ENCODE measurements around the gene ANKRD6.
"Not testable (repeated sequence)": the region's sequence is repeated elsewhere in the genome, so short reads cannot be mapped to it uniquely, and the experiment has no call there.

Gene ANKRD6

GRCh38 chr6:89613790-89614189 is 180.8 kb downstream of the ANKRD6 start:
- no peak for DNase-seq

GRCh38 chr6:89615882-89616281 is 182.9 kb downstream of the ANKRD6 start:
- DNase-seq = no peak

GRCh38 chr6:89616531-89616930 is 183.6 kb downstream of the ANKRD6 start:
- no peak for DNase-seq

GRCh38 chr6:89618026-89618425 is 185.1 kb downstream of the ANKRD6 start:
- DNase-seq = no peak

GRCh38 chr6:89619567-89619966 is 186.6 kb downstream of the ANKRD6 start:
- no peak for DNase-seq

GRCh38 chr6:89623749-89624148 is 190.8 kb downstream of the ANKRD6 start:
- DNase-seq = no peak

GRCh38 chr6:89630488-89630887 is 197.5 kb downstream of the ANKRD6 start:
- no peak for DNase-seq

GRCh38 chr6:89636412-89636811 is 203.5 kb downstream of the ANKRD6 start:
- DNase-seq = not testable (repeated sequence)

- DNase-seq = no peak
Measured at GRCh38 chr6:89637960-89638319, 205.0 kb downstream of the ANKRD6 start.

- peak; percentile 94 for DNase-seq
Measured at GRCh38 chr6:89638320-89639195, 205.6 kb downstream of the ANKRD6 start, which contains the start of gene LYRM2. LYRM2 (minus strand) TSS chr6:89638747; CDS start chr6:89638716, 31 bp downstream.

GRCh38 chr6:89640804-89641203 is 207.9 kb downstream of the ANKRD6 start:
- DNase-seq = no peak

- not testable (repeated sequence) for DNase-seq
Measured at GRCh38 chr6:89641581-89641980, 208.6 kb downstream of the ANKRD6 start.

GRCh38 chr6:89642956-89643355 is 210.0 kb downstream of the ANKRD6 start:
- DNase-seq = no peak

- DNase-seq = no peak
Measured at GRCh38 chr6:89643406-89643805, 210.5 kb downstream of the ANKRD6 start.

- no peak for DNase-seq
Measured at GRCh38 chr6:89644864-89645263, 211.9 kb downstream of the ANKRD6 start.

GRCh38 chr6:89649682-89650081 is 216.7 kb downstream of the ANKRD6 start:
- DNase-seq = no peak

- no peak for DNase-seq
Measured at GRCh38 chr6:89650579-89650978, 217.6 kb downstream of the ANKRD6 start.

- DNase-seq = no peak
Measured at GRCh38 chr6:89655122-89655521, 222.2 kb downstream of the ANKRD6 start.

GRCh38 chr6:89657445-89658158 is 224.7 kb downstream of the ANKRD6 start:
- DNase-seq = no peak

GRCh38 chr6:89660981-89661380 is 228.0 kb downstream of the ANKRD6 start:
- no peak for DNase-seq

GRCh38 chr6:89661559-89661958 is 228.6 kb downstream of the ANKRD6 start:
- no peak for DNase-seq

- no peak for DNase-seq
Measured at GRCh38 chr6:89662659-89663223, 229.8 kb downstream of the ANKRD6 start.

- no peak for DNase-seq
Measured at GRCh38 chr6:89667872-89668556, 235.1 kb downstream of the ANKRD6 start.

All from inflammatory macrophage treated with lipopolysaccharide for 4 hours (primary cell).